Stomach (tissue), 4 donors: ENCODE data around the gene LRP2BP.

Experiments
- CTCF ChIP-seq, 7 experiments: fragments of 450-650 bp in 4 of 7; fragments of 200-600 bp in 3 of 7; sonication (generic) in 3 of 7; IDR thresholded peaks; one replicate each; pipeline ENCODE4 v1.5.1; 2016 to 2019; ENCODE audit warnings: antibody characterized with exemption in 7 of 7, control low read depth in 2 of 7, mild to moderate bottlenecking in 1 of 7
- EP300 ChIP-seq: sonication (generic); formaldehyde crosslinking; IDR thresholded peaks from one replicate; pipeline ENCODE4 v1.6.1; 2017; ENCODE audit warnings: antibody characterized with exemption
- POLR2A ChIP-seq, 4 donors: fragments of 450-650 bp; IDR thresholded peaks; one replicate each; pipeline ENCODE4 v1.6.1; 2016; ENCODE audit warnings: antibody characterized with exemption in 4 of 4, control low read depth in 2 of 4, mild to moderate bottlenecking in 1 of 4, moderate library complexity in 1 of 4
- POLR2AphosphoS5 ChIP-seq, 3 donors: sonication (generic); formaldehyde crosslinking; IDR thresholded peaks; one replicate each; pipeline ENCODE4 v1.6.1; 2016; ENCODE audit warnings: antibody characterized with exemption in 3 of 3

- no peak for TF ChIP-seq CTCF (IDR thresholded peaks at IDR 0.05)
- no peak for TF ChIP-seq POLR2AphosphoS5 (IDR thresholded peaks at IDR 0.05)
- no peak for TF ChIP-seq POLR2A (IDR thresholded peaks at IDR 0.05)
- no peak for TF ChIP-seq EP300
Observed at GRCh38 chr4:185339941-185340340, 55.8 kb downstream of the LRP2BP start.
